HL-60 (cell line): Measurements from ENCODE around the gene RXFP4.

ENCODE experiments used
- POLR2AphosphoS5 ChIP-seq: IDR thresholded peaks from 2 replicates; pipeline ENCODE4 v1.6.1; 2012; ENCODE audit warnings: low read depth
- TF ChIP-seq, protein P1 (sequence below): IDR thresholded peaks from one replicate; pipeline ENCODE4 v1.5.1; 2011; ENCODE audit warnings: low read length, control low read depth, inconsistent platforms; ENCODE audit not compliant: insufficient read depth
- TF ChIP-seq, protein P2 (sequence below): IDR thresholded peaks from 2 replicates; pipeline ENCODE4 v1.6.1; 2012; ENCODE audit warnings: low read depth; ENCODE audit not compliant: insufficient replicate concordance

DNA sequence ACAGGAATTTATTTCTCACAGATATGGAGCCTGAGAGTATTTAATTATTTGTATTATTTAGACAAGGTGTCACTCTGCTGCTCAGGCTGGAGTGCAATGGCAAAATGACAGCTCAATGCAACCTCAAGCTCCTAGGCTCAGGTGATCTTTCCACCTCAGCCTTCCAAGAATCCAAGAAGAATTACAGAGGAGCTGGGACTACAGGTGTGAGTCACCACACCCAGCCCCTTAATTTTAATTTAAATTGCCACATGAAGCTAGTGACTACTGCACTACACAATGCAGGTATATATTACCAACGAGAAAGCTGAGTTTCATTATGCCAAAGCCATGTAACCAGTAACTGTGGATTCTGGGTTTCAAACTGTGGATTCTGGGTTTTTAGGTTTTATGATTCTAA, 9.4 kb upstream of the RXFP4 start:
- TF ChIP-seq, protein P1, sequence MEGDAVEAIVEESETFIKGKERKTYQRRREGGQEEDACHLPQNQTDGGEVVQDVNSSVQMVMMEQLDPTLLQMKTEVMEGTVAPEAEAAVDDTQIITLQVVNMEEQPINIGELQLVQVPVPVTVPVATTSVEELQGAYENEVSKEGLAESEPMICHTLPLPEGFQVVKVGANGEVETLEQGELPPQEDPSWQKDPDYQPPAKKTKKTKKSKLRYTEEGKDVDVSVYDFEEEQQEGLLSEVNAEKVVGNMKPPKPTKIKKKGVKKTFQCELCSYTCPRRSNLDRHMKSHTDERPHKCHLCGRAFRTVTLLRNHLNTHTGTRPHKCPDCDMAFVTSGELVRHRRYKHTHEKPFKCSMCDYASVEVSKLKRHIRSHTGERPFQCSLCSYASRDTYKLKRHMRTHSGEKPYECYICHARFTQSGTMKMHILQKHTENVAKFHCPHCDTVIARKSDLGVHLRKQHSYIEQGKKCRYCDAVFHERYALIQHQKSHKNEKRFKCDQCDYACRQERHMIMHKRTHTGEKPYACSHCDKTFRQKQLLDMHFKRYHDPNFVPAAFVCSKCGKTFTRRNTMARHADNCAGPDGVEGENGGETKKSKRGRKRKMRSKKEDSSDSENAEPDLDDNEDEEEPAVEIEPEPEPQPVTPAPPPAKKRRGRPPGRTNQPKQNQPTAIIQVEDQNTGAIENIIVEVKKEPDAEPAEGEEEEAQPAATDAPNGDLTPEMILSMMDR = no peak
- no peak for TF ChIP-seq POLR2AphosphoS5
- TF ChIP-seq, protein P2, sequence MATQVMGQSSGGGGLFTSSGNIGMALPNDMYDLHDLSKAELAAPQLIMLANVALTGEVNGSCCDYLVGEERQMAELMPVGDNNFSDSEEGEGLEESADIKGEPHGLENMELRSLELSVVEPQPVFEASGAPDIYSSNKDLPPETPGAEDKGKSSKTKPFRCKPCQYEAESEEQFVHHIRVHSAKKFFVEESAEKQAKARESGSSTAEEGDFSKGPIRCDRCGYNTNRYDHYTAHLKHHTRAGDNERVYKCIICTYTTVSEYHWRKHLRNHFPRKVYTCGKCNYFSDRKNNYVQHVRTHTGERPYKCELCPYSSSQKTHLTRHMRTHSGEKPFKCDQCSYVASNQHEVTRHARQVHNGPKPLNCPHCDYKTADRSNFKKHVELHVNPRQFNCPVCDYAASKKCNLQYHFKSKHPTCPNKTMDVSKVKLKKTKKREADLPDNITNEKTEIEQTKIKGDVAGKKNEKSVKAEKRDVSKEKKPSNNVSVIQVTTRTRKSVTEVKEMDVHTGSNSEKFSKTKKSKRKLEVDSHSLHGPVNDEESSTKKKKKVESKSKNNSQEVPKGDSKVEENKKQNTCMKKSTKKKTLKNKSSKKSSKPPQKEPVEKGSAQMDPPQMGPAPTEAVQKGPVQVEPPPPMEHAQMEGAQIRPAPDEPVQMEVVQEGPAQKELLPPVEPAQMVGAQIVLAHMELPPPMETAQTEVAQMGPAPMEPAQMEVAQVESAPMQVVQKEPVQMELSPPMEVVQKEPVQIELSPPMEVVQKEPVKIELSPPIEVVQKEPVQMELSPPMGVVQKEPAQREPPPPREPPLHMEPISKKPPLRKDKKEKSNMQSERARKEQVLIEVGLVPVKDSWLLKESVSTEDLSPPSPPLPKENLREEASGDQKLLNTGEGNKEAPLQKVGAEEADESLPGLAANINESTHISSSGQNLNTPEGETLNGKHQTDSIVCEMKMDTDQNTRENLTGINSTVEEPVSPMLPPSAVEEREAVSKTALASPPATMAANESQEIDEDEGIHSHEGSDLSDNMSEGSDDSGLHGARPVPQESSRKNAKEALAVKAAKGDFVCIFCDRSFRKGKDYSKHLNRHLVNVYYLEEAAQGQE = no peak
